HepG2 (cell line): ENCODE measurements around the gene AGAP1. TPM values are rescaled to one million over a fixed set of nuclear protein-coding genes. Genes with fewer than 3 reads are reported as not detected.

Experiments used
- CEBPG ChIP-seq: IDR thresholded peaks from 2 replicates; pipeline ENCODE4 v1.6.1; 2016
- FOXO1 ChIP-seq: sonication (generic); formaldehyde crosslinking; IDR thresholded peaks from 2 replicates; pipeline ENCODE4 v1.4.0; 2020; ENCODE audit warnings: missing genetic modification reagents
- HHEX ChIP-seq: IDR thresholded peaks from 2 replicates; pipeline ENCODE4 v1.6.1; 2016; ENCODE audit warnings: control low read depth
- KLF15 ChIP-seq: sonication (generic); formaldehyde crosslinking; IDR thresholded peaks from 2 replicates; pipeline ENCODE4 v1.8.1; 2023; ENCODE audit warnings: borderline replicate concordance, mild to moderate bottlenecking, inconsistent platforms, missing genetic modification reagents, mixed read lengths
- MAFF ChIP-seq: IDR thresholded peaks from 2 replicates; pipeline ENCODE4 v1.6.1; 2011; ENCODE audit warnings: low read depth, low read length, improper control_type of control experiment
- MEF2D ChIP-seq: sonication (generic); formaldehyde crosslinking; IDR thresholded peaks from 2 replicates; pipeline ENCODE4 v1.5.1; 2020; ENCODE audit warnings: mild to moderate bottlenecking, missing genetic modification reagents
- RAD51 ChIP-seq: fragments of 450-650 bp; IDR thresholded peaks from 2 replicates; pipeline ENCODE4 v1.6.1; 2016; ENCODE audit warnings: borderline replicate concordance
- SALL1 ChIP-seq: sonication (generic); formaldehyde crosslinking; IDR thresholded peaks from 2 replicates; pipeline ENCODE4 v1.8.0; 2022; ENCODE audit warnings: mild to moderate bottlenecking, missing genetic modification reagents
- YY1 ChIP-seq: IDR thresholded peaks from 2 replicates; pipeline ENCODE4 v1.6.1; 2011; ENCODE audit warnings: low read length, low read depth, moderate library complexity, mild to moderate bottlenecking; ENCODE audit not compliant: insufficient read depth, insufficient replicate concordance
- ZBTB3 ChIP-seq: sonication (generic); formaldehyde crosslinking; IDR thresholded peaks from 2 replicates; pipeline ENCODE4 v1.4.0; 2020; ENCODE audit warnings: low read depth, mild to moderate bottlenecking, moderate library complexity, missing genetic modification reagents, borderline replicate concordance
- ZBTB42 ChIP-seq: sonication (generic); formaldehyde crosslinking; IDR thresholded peaks from 2 replicates; pipeline ENCODE4 v1.5.0; 2020; ENCODE audit warnings: mild to moderate bottlenecking, missing genetic modification reagents
- ZBTB8A ChIP-seq: sonication (generic); formaldehyde crosslinking; IDR thresholded peaks from 2 replicates; pipeline ENCODE4 v1.4.0; 2020; ENCODE audit warnings: mild to moderate bottlenecking, low read depth, missing genetic modification reagents, borderline replicate concordance
- ZNF335 ChIP-seq: sonication (generic); formaldehyde crosslinking; IDR thresholded peaks from 2 replicates; pipeline ENCODE4 v1.4.0; 2020; ENCODE audit warnings: missing genetic modification reagents
- ZNF430 ChIP-seq: sonication (generic); formaldehyde crosslinking; IDR thresholded peaks from 2 replicates; pipeline ENCODE4 v1.9.0; 2021; ENCODE audit warnings: mild to moderate bottlenecking, missing genetic modification reagents
- ZNF746 ChIP-seq: sonication (generic); formaldehyde crosslinking; IDR thresholded peaks from 2 replicates; pipeline ENCODE4 v1.8.0; 2022; ENCODE audit warnings: mild to moderate bottlenecking, missing genetic modification reagents
- ZNF777 ChIP-seq: sonication (generic); formaldehyde crosslinking; IDR thresholded peaks from 2 replicates; pipeline ENCODE4 v1.4.0; 2020; ENCODE audit warnings: missing genetic modification reagents
- polyA plus RNA-seq, 8 experiments: library from polyadenylated mRNA; depleted of rRNA in 3 of 8; stranded (reverse) in 7 of 8; unstranded in 1 of 8; fragments of >200 nt; fragmentation: Illumina TruSeq in 4 of 8; extraction: Trizol in 4 of 8; gene quantifications; 2 replicates each; pipeline versions ENCODE4 v1.2.1 to v1.2.3, GENCODE V29; 2011 to 2016; ENCODE audit warnings: low read depth in 4 of 8, missing spikeins in 1 of 8, mixed read lengths in 1 of 8; ENCODE audit not compliant: insufficient read depth in 1 of 8
- total RNA-seq, 5 experiments: library from RNA; depleted of rRNA; stranded (reverse); fragments of >200 nt; fragmentation: Illumina TruSeq; extraction: Trizol; gene quantifications; 2 replicates each; pipeline ENCODE4 v1.2.3, GENCODE V29; 2016; ENCODE audit warnings: low read depth in 1 of 5
- TF ChIP-seq, protein P1 (sequence below): sonication (generic); formaldehyde crosslinking; IDR thresholded peaks from 2 replicates; pipeline ENCODE4 v1.5.0; 2020; ENCODE audit warnings: missing genetic modification reagents
- TF ChIP-seq, protein P2 (sequence below): IDR thresholded peaks from 2 replicates; pipeline ENCODE4 v1.6.1; 2016; ENCODE audit warnings: missing compliant biosample characterization, missing genetic modification reagents, borderline replicate concordance
- TF ChIP-seq, protein P3 (sequence below): sonication (generic); formaldehyde crosslinking; IDR thresholded peaks from 2 replicates; pipeline ENCODE4 v1.4.0; 2020; ENCODE audit warnings: missing genetic modification reagents, borderline replicate concordance
- TF ChIP-seq, protein P4 (sequence below): sonication (generic); formaldehyde crosslinking; IDR thresholded peaks from 2 replicates; pipeline ENCODE4 v1.5.1; 2020; ENCODE audit warnings: missing genetic modification reagents, mild to moderate bottlenecking, borderline replicate concordance
- TF ChIP-seq, protein P5 (sequence below): sonication (generic); formaldehyde crosslinking; IDR thresholded peaks from 2 replicates; pipeline ENCODE4 v1.8.0; 2022; ENCODE audit warnings: missing genetic modification reagents, mild to moderate bottlenecking, moderate library complexity, borderline replicate concordance

Gene AGAP1
- total and polyA plus RNA-seq, 2 of the 13 experiments (the other 11 are each of a cell fraction or from before 2014, with no cell fraction given): 21.2 to 32.7 TPM

DNA sequence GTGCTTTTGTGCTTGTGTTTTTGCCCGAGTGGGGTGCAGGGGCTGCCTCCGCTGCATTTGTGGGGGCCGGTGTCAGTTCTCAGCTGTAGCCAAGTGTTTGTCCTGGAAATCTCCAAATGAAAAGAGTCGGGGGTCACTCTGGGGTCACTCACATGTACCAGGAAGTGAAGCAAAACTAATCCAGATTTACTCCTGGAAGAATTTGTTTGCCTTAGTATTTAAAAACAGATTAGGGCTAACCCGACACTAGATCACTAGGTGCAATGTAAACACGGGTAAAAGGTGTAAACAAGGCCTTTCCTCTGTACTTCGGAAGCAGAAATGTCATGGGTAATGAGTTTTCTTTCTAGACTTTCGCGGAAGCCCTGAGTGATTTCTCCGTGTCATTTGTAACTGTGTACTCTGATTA is 624.0 kb downstream of the AGAP1 start (continued):
- TF ChIP-seq ZBTB42 (CRISPR knock-in tag) (no peak), YY1 (no peak), RAD51 (no peak), ZBTB8A (no peak), ZNF335 (peak; percentile 45; the same call in 1 of the 2 replicates), KLF15 (CRISPR knock-in tag) (no peak), SALL1 (CRISPR knock-in tag) (no peak; the same call in 1 of the 2 replicates), MAFF (no peak), HHEX (CRISPR knock-in tag) (peak; percentile 100), FOXO1 (peak; percentile 97), CEBPG (peak; percentile 77), ZBTB3 (CRISPR knock-in tag) (peak; percentile 66; the same call in 1 of the 2 replicates), ZNF430 (CRISPR knock-in tag) (peak; percentile 90), MEF2D (peak; percentile 97), ZNF746 (CRISPR knock-in tag) (peak; percentile 42; the same call in 1 of the 2 replicates), ZNF777 (no peak)
- TF ChIP-seq, protein P1, sequence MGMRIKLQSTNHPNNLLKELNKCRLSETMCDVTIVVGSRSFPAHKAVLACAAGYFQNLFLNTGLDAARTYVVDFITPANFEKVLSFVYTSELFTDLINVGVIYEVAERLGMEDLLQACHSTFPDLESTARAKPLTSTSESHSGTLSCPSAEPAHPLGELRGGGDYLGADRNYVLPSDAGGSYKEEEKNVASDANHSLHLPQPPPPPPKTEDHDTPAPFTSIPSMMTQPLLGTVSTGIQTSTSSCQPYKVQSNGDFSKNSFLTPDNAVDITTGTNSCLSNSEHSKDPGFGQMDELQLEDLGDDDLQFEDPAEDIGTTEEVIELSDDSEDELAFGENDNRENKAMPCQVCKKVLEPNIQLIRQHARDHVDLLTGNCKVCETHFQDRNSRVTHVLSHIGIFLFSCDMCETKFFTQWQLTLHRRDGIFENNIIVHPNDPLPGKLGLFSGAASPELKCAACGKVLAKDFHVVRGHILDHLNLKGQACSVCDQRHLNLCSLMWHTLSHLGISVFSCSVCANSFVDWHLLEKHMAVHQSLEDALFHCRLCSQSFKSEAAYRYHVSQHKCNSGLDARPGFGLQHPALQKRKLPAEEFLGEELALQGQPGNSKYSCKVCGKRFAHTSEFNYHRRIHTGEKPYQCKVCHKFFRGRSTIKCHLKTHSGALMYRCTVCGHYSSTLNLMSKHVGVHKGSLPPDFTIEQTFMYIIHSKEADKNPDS (CRISPR knock-in tag): no peak
- TF ChIP-seq, protein P2, sequence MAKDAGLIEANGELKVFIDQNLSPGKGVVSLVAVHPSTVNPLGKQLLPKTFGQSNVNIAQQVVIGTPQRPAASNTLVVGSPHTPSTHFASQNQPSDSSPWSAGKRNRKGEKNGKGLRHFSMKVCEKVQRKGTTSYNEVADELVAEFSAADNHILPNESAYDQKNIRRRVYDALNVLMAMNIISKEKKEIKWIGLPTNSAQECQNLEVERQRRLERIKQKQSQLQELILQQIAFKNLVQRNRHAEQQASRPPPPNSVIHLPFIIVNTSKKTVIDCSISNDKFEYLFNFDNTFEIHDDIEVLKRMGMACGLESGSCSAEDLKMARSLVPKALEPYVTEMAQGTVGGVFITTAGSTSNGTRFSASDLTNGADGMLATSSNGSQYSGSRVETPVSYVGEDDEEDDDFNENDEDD: no peak
- TF ChIP-seq, protein P3, sequence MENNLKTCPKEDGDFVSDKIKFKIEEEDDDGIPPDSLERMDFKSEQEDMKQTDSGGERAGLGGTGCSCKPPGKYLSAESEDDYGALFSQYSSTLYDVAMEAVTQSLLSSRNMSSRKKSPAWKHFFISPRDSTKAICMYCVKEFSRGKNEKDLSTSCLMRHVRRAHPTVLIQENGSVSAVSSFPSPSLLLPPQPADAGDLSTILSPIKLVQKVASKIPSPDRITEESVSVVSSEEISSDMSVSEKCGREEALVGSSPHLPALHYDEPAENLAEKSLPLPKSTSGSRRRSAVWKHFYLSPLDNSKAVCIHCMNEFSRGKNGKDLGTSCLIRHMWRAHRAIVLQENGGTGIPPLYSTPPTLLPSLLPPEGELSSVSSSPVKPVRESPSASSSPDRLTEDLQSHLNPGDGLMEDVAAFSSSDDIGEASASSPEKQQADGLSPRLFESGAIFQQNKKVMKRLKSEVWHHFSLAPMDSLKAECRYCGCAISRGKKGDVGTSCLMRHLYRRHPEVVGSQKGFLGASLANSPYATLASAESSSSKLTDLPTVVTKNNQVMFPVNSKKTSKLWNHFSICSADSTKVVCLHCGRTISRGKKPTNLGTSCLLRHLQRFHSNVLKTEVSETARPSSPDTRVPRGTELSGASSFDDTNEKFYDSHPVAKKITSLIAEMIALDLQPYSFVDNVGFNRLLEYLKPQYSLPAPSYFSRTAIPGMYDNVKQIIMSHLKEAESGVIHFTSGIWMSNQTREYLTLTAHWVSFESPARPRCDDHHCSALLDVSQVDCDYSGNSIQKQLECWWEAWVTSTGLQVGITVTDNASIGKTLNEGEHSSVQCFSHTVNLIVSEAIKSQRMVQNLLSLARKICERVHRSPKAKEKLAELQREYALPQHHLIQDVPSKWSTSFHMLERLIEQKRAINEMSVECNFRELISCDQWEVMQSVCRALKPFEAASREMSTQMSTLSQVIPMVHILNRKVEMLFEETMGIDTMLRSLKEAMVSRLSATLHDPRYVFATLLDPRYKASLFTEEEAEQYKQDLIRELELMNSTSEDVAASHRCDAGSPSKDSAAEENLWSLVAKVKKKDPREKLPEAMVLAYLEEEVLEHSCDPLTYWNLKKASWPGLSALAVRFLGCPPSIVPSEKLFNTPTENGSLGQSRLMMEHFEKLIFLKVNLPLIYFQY (CRISPR knock-in tag): peak; percentile 54; the same call in 1 of the 2 replicates
- TF ChIP-seq, protein P4, sequence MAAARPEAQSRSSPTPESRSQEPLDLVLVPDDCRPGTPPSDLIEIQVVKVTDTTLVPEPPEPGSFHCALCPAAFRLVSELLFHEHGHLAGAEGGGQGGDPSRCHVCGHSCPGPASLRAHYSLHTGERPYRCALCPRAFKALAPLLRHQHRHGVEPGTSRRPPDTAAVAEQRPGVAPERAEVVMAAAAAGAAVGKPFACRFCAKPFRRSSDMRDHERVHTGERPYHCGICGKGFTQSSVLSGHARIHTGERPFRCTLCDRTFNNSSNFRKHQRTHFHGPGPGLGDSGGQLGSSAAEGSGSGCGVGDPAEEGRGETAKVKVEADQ: 0 out of 2 replicates have a peak, but pooled peaks have one; percentile 37
- TF ChIP-seq, protein P5, sequence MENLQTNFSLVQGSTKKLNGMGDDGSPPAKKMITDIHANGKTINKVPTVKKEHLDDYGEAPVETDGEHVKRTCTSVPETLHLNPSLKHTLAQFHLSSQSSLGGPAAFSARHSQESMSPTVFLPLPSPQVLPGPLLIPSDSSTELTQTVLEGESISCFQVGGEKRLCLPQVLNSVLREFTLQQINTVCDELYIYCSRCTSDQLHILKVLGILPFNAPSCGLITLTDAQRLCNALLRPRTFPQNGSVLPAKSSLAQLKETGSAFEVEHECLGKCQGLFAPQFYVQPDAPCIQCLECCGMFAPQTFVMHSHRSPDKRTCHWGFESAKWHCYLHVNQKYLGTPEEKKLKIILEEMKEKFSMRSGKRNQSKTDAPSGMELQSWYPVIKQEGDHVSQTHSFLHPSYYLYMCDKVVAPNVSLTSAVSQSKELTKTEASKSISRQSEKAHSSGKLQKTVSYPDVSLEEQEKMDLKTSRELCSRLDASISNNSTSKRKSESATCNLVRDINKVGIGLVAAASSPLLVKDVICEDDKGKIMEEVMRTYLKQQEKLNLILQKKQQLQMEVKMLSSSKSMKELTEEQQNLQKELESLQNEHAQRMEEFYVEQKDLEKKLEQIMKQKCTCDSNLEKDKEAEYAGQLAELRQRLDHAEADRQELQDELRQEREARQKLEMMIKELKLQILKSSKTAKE (CRISPR knock-in tag): peak; percentile 97
